ENCODE results near the gene PHACTR1.

DNA sequence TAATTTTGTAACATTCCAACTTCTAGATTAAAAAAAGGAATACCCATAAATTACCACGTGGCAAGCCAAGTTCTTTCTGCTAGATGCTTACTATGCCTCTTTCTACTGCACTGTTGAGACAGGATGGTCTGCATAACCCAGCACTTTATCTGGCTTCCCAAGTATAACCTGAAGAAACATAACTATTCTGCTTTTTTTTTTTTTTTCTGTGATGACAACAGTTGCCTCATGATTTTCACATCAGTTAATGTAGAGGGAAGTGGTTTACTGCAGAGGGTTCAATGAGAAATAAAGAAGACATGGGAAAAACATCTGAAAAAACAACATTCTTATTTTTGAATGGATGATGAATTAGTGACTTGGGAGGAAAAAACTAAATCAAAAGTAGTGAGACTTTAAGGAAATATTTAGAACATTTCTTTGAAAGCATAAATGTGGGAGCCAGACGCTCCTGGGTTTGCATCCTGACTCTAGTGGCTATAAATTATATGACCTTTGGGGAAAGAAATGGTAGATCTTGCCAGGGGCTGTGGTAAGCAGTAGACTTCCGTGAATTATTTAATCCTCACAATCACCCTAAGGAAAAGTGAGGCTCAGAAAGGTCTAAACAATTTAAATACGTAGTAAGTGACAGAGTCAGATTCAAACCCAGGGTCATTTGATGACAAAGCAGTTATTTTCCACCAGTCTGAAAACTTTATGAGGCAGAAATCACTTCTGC, 230.7 kb downstream of the PHACTR1 start:
- TF ChIP-seq CTCF (IDR thresholded peaks at IDR 0.05) (no peak), POLR2A (IDR thresholded peaks at IDR 0.05) (no peak)
